HG03175 (cell line): Measurements from ENCODE around the gene ALCAM.
A peak's percentile ranks its signal among the peaks of the same experiment; 100 is the strongest.

Experiments
- ATAC-seq: cut with Tn5 transposase; IDR thresholded peaks from one replicate; pipeline ENCODE4 v1.9.1; 2021; ENCODE audit warnings: mild to moderate bottlenecking, moderate library complexity; ENCODE audit not compliant: unreplicated experiment

ALCAM gene

GRCh38 chr3:105366326-105367062 lies at the start of gene ALCAM:
Gene ALCAM, plus strand, starts transcription at chr3:105366909.
- ATAC-seq, result peak; percentile 55

- ATAC-seq, result no peak
These were observed 48.9 kb upstream of the ALCAM start for GRCh38 chr3:105317841-105318240.

- peak; percentile 92 for ATAC-seq
These were observed 44.0 kb upstream of the ALCAM start for GRCh38 chr3:105322570-105323273.

DNA sequence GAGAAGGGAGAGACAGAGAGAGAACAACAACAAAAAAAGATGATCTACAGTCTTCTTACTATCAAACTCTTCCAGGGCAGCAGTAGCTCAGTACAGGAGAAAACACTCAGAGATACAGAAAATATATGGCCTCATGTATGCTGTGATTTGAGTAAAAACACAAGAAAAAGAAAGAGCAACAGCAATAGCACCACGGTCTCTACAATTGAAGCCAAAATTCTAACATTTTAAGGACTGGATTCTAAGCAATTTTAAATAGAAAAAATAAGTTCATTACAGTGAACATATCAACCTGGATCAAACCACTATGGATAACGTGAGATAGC lies 43.5 kb upstream of the ALCAM start:
- ATAC-seq, result no peak

DNA sequence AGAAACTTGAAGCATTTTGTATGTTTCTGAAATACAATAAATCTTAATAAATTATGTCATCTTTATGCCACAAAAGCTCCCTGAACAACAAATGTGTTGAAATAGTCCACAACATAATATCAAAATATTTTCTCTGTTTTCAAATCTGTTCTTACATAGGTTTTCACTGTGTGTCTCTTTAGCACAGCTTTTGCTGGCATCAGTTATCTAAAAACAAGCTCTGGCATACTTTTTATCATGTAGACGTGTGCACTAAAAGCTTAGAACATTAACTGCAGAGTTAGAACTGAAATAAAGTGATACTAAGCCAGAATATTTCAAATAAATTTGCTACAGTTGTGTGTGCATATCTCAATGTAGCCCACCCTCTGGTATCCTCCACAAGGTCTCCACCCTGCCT lies 41.8 kb upstream of the ALCAM start:
- no peak for ATAC-seq

GRCh38 chr3:105327662-105328337 lies 38.9 kb upstream of the ALCAM start:
- no peak for ATAC-seq

- no peak for ATAC-seq
These were observed 38.4 kb upstream of the ALCAM start for GRCh38 chr3:105328338-105328730.

DNA sequence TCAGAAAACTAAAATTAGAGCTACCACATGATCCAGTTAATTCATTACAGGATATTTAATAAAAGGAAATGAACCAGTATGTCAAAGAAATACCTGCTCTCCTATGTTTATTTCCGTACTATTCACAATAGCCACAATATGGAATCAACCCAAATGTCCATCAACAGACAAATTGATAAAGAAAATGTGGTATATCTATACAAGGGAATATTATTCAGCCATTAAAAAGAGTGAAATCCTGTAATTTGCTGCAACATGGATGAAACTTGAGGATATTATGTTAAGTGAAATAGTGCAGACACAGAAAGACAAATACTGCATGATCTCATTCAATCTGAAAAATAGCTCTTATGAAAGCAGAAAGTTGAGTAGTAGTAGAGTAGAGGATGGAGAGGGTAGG lies 33.7 kb upstream of the ALCAM start:
- ATAC-seq, result no peak

- ATAC-seq, result peak; percentile 64
These were observed 32.4 kb upstream of the ALCAM start for GRCh38 chr3:105334138-105334882.

- ATAC-seq, result no peak
These were observed 26.8 kb upstream of the ALCAM start for GRCh38 chr3:105339946-105340345.

- no peak for ATAC-seq
These were observed 22.7 kb upstream of the ALCAM start for GRCh38 chr3:105343991-105344390.

DNA sequence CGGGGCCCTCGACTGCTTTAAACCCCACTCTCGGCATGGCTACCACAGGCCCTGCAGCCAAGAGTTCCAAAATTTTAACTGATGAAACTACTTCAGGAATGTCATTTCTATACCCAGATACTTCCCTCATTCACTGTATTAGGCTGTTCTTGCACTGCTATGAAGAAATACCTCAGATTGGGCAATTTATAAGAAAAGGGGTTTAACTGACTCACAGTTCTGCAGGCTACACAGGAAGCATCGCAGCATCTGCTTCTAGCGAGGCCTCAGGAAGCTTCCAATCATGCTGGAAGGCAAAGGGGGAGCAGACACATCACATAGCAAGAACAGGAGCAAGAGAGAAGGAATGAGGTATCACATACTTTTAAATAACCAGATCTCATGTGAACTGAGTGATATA lies 21.6 kb upstream of the ALCAM start:
- no peak for ATAC-seq

- peak; percentile 75 for ATAC-seq
These were observed 18.9 kb upstream of the ALCAM start for GRCh38 chr3:105347625-105348302.

- ATAC-seq, result no peak
These were observed 18.4 kb upstream of the ALCAM start for GRCh38 chr3:105348307-105348706.

GRCh38 chr3:105349684-105350387 lies 16.9 kb upstream of the ALCAM start:
- ATAC-seq, result no peak

DNA sequence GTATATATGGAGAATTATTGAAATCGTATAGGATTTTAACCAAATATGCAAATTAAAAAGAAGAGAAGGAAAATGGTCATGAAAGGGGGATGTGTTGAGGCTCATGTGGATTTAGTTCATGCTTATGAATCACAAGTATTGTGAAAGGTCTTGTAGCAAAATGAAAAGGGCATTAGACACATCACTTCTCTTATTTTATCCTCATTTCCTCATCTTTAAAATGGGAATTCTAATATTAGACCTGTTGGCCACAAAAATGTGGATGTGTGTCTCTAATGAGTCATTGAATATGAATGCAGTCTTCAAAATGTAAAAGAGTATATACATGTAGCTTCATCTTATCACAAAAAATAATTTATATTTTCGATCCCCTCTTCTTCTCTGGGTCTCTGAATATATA lies 14.9 kb upstream of the ALCAM start:
- ATAC-seq, result no peak

DNA sequence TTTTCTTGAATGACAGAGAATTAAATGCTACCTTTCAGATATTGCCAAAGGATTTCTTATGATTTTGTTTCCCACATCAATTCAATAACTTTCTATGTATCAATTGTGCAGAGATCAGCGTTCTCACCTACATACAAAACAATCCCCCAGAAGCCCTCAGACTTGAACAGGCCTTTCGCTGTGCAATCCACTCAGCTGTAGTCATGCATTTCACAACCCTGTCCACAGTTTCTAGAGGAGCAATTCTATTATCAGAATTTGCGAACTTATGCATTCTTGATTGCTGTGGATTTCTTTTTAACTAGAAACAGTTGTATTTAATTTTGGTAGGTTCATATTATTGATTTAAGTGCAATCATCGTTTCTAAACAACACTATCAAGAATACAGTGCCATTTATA lies 13.7 kb upstream of the ALCAM start:
- no peak for ATAC-seq

DNA sequence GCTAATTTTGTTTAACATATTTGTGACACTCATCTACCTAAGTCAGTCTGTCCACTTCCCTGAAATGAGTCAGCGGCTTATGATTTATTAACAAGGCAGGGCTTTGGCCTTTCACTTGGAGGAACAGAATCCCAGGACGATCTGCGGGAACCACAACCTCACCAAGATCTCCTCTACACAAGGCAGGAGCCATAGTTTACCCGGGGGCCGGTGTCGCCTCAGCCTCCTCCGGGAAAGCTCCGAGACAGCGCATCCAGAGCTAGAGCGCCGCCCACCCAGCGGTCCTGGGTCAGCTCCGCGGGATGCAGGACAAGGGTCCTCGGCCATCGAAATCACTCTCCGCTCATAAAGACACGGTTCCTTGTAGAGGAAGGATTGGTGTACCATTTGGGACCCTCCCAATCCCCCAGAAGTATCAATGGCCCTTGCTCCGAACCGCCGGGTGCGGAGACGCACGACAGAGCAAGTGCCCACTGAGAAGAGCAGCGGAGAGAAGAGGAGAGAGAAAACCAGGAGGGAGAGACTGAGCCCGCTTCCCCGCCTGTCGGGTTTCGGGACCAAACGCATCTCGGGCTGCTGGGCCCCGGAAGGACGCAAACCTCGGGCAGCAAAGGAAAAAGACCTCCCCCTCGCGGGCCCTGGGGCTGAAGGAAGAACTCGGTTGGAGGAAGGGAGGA lies 13.1 kb upstream of the ALCAM start:
- peak; percentile 61 for ATAC-seq

- ATAC-seq, result no peak
These were observed 12.3 kb upstream of the ALCAM start for GRCh38 chr3:105354429-105354828.
